Activated CD4-positive, alpha-beta memory T cell treated with anti-CD3 and anti-CD28 coated beads, Interleukin-2, amount 10 ng/mL, durations not matched to agents 7 days and 5 days (primary cell): ENCODE measurements around the gene C9orf72. TPM values are rescaled to one million over a fixed set of nuclear protein-coding genes. Genes with fewer than 3 reads are reported as not detected.
A peak's percentile ranks its signal among the peaks of the same experiment; 100 is the strongest.

Experiments used
- CTCF ChIA-PET: fragments of 350-600 bp; sonication (Branson Sonifier 250); formaldehyde crosslinking; loops from one replicate; lab custom pipeline; 2021; ENCODE audit warnings: antibody characterized with exemption, inconsistent platforms; lab: Charles Lee
- POLR2A ChIA-PET: fragments of 350-600 bp; sonication (Branson Sonifier 250); formaldehyde crosslinking; loops from one replicate; lab custom pipeline; 2021; ENCODE audit warnings: antibody characterized with exemption; lab: Charles Lee
- DNase-seq: peaks from one replicate; pipeline ENCODE4 v3.0.0-alpha.2; 2020
- H3K27ac Mint-ChIP-seq: one replicate; pipeline ENCODE4 v1.8.0; 2021; ENCODE audit warnings: mild to moderate bottlenecking, mixed read lengths
- H3K27me3 Mint-ChIP-seq: one replicate; pipeline ENCODE4 v1.8.0; 2021; ENCODE audit warnings: mixed read lengths
- H3K36me3 Mint-ChIP-seq: one replicate; pipeline ENCODE4 v1.8.0; 2021; ENCODE audit warnings: low read depth, mixed read lengths
- H3K4me1 Mint-ChIP-seq: one replicate; pipeline ENCODE4 v1.8.0; 2021; ENCODE audit warnings: mixed read lengths
- H3K4me3 Mint-ChIP-seq: one replicate; pipeline ENCODE4 v1.8.0; 2021; ENCODE audit warnings: mild to moderate bottlenecking, mixed read lengths
- H3K9me3 Mint-ChIP-seq: one replicate; pipeline ENCODE4 v1.8.0; 2021; ENCODE audit warnings: mixed read lengths
- total RNA-seq, 2 experiments: library from RNA; stranded (reverse); gene quantifications; one replicate each; pipeline ENCODE4 v1.2.3, GENCODE V29; 2021

Gene C9orf72
- total RNA-seq, 2 experiments from 2014 or later = 9.9 to 10.6 TPM

GRCh38 chr9:27534131-27534530 lies 39.1 kb downstream of the C9orf72 start:
- CTCF ChIA-PET = interaction anchor here (2.2 kb wide), 1 partner anchor 201 kb away, joined by 8 read pairs; no protein-coding TSS in a partner anchor
- Mint-ChIP-seq H3K27ac (no peak overlapping the region), H3K9me3 (no peaks in the 10 kb centered on the region), H3K36me3 (no peaks in the 10 kb centered on the region), H3K27me3 (peaks cover 12% of the 10 kb centered on the region), H3K4me1 (peaks cover 1% of the 10 kb centered on the region), H3K4me3 (no peak overlapping the region)
- POLR2A ChIA-PET = no interaction called here
- no peak for DNase-seq

GRCh38 chr9:27533311-27533710 lies 40.0 kb downstream of the C9orf72 start:
- H3K4me1 Mint-ChIP-seq = peaks cover 6% of the 10 kb centered on the region
- CTCF ChIA-PET = interaction anchor here (2.2 kb wide), 1 partner anchor 200 kb away, joined by 8 read pairs; no protein-coding TSS in a partner anchor
- peaks cover 15% of the 10 kb centered on the region for H3K27me3 Mint-ChIP-seq
- POLR2A ChIA-PET = no interaction called here
- H3K27ac Mint-ChIP-seq = no peak overlapping the region
- H3K4me3 Mint-ChIP-seq = no peak overlapping the region
- H3K9me3 Mint-ChIP-seq = no peaks in the 10 kb centered on the region
- DNase-seq = no peak
- H3K36me3 Mint-ChIP-seq = no peaks in the 10 kb centered on the region

GRCh38 chr9:27532046-27532445 lies 41.2 kb downstream of the C9orf72 start:
- H3K36me3 Mint-ChIP-seq = no peaks in the 10 kb centered on the region
- peaks cover 26% of the 10 kb centered on the region for H3K27me3 Mint-ChIP-seq
- no peaks in the 10 kb centered on the region for H3K9me3 Mint-ChIP-seq
- CTCF ChIA-PET = interaction anchor here (1.0 to 2.2 kb wide), 2 partner anchors 9 to 199 kb away, joined by 3 to 8 read pairs; no protein-coding TSS in a partner anchor
- no peak for DNase-seq
- H3K27ac Mint-ChIP-seq = no peak overlapping the region
- H3K4me1 Mint-ChIP-seq = peaks cover 10% of the 10 kb centered on the region
- POLR2A ChIA-PET = no interaction called here
- H3K4me3 Mint-ChIP-seq = no peak overlapping the region

GRCh38 chr9:27530915-27531755 lies 42.1 kb downstream of the C9orf72 start:
- no peak for DNase-seq
- H3K9me3 Mint-ChIP-seq = no peaks in the 10 kb centered on the region
- CTCF ChIA-PET = interaction anchor here (0.9 to 4.9 kb wide), 10 partner anchors 8 to 199 kb away, joined by 3 to 67 read pairs (median 6); no protein-coding TSS in a partner anchor
- H3K4me1 Mint-ChIP-seq = peaks cover 10% of the 10 kb centered on the region
- H3K36me3 Mint-ChIP-seq = no peaks in the 10 kb centered on the region
- H3K4me3 Mint-ChIP-seq = no peak overlapping the region
- H3K27me3 Mint-ChIP-seq = peaks cover 34% of the 10 kb centered on the region
- POLR2A ChIA-PET = interaction anchor here (0.8 kb wide), 1 partner anchor 42 kb away, joined by 3 read pairs; no protein-coding TSS in a partner anchor
- no peak overlapping the region for H3K27ac Mint-ChIP-seq

GRCh38 chr9:27529316-27530278 lies 43.7 kb downstream of the C9orf72 start, which contains the start of gene MOB3B:
Gene MOB3B, minus strand, starts transcription at chr9:27529814. Its CDS starts 74,264 bp downstream, at chr9:27455550.
- no peaks in the 10 kb centered on the region for H3K9me3 Mint-ChIP-seq
- no peaks in the 10 kb centered on the region for H3K36me3 Mint-ChIP-seq
- peaks cover 39% of the 10 kb centered on the region for H3K27me3 Mint-ChIP-seq
- no peak within 1 kb of the TSS for H3K27ac Mint-ChIP-seq
- DNase-seq = peak; percentile 72
- ChIA-PET CTCF (interaction anchor here (0.6 to 4.9 kb wide), 25 partner anchors 9 to 497 kb away, joined by 3 to 67 read pairs (median 4); partner anchors contain the start of gene C9orf72), POLR2A (interaction anchor here (0.9 kb wide), 1 partner anchor 43 kb away, joined by 3 read pairs; the partner anchor contains the start of gene C9orf72)
- H3K4me3 Mint-ChIP-seq = peak within 1 kb of the TSS; percentile 79
- H3K4me1 Mint-ChIP-seq = peaks cover 10% of the 10 kb centered on the region

- CTCF ChIA-PET = interaction anchor here (0.7 to 4.9 kb wide), 18 partner anchors 10 to 196 kb away, joined by 3 to 67 read pairs (median 4); partner anchors contain the start of gene C9orf72
- H3K4me3 Mint-ChIP-seq = peak overlapping the region; percentile 79
- peak; percentile 30 for DNase-seq
- H3K27ac Mint-ChIP-seq = no peak overlapping the region
- H3K36me3 Mint-ChIP-seq = no peaks in the 10 kb centered on the region
- no peaks in the 10 kb centered on the region for H3K9me3 Mint-ChIP-seq
- peaks cover 9% of the 10 kb centered on the region for H3K4me1 Mint-ChIP-seq
- POLR2A ChIA-PET = interaction anchor here (0.9 kb wide), 1 partner anchor 44 kb away, joined by 3 read pairs; the partner anchor contains the start of gene C9orf72
- peaks cover 45% of the 10 kb centered on the region for H3K27me3 Mint-ChIP-seq
Measured at GRCh38 chr9:27528886-27529315, 44.4 kb downstream of the C9orf72 start.

GRCh38 chr9:27528076-27528885 lies 45.0 kb downstream of the C9orf72 start:
- DNase-seq = peak; percentile 53
- POLR2A ChIA-PET = no interaction called here

GRCh38 chr9:27527702-27528075 lies 45.6 kb downstream of the C9orf72 start:
- no peaks in the 10 kb centered on the region for H3K9me3 Mint-ChIP-seq
- DNase-seq = no peak
- peaks cover 9% of the 10 kb centered on the region for H3K4me1 Mint-ChIP-seq
- CTCF ChIA-PET = interaction anchor here (4.9 kb wide), 1 partner anchor 195 kb away, joined by 67 read pairs; no protein-coding TSS in a partner anchor
- no peaks in the 10 kb centered on the region for H3K36me3 Mint-ChIP-seq
- POLR2A ChIA-PET = no interaction called here
- peak overlapping the region; percentile 79 for H3K4me3 Mint-ChIP-seq
- peaks cover 46% of the 10 kb centered on the region for H3K27me3 Mint-ChIP-seq
- no peak overlapping the region for H3K27ac Mint-ChIP-seq

More at GRCh38 chr9:27528076-27528885, 45.0 kb downstream of the C9orf72 start:
- CTCF ChIA-PET = interaction anchor here (4.9 kb wide), 1 partner anchor 196 kb away, joined by 67 read pairs; no protein-coding TSS in a partner anchor
- peaks cover 44% of the 10 kb centered on the region for H3K27me3 Mint-ChIP-seq
- H3K9me3 Mint-ChIP-seq = no peaks in the 10 kb centered on the region
- peak overlapping the region; percentile 79 for H3K4me3 Mint-ChIP-seq
- no peak overlapping the region for H3K27ac Mint-ChIP-seq
- H3K4me1 Mint-ChIP-seq = peaks cover 9% of the 10 kb centered on the region
- H3K36me3 Mint-ChIP-seq = no peaks in the 10 kb centered on the region

- no peak within 1 kb of the TSS for H3K27ac Mint-ChIP-seq
- CTCF ChIA-PET = interaction anchor here (0.7 kb wide), 1 partner anchor 191 kb away, joined by 4 read pairs; no protein-coding TSS in a partner anchor
- peaks cover 9% of the 10 kb centered on the region for H3K4me1 Mint-ChIP-seq
- H3K9me3 Mint-ChIP-seq = no peaks in the 10 kb centered on the region
- no peaks in the 10 kb centered on the region for H3K36me3 Mint-ChIP-seq
- no peak within 1 kb of the TSS for H3K4me3 Mint-ChIP-seq
- POLR2A ChIA-PET = no interaction called here
- DNase-seq = no peak
- H3K27me3 Mint-ChIP-seq = peaks cover 36% of the 10 kb centered on the region
Measured at GRCh38 chr9:27524236-27524635, 49.0 kb downstream of the C9orf72 start, which contains the start of gene IFNK. Gene IFNK, plus strand, starts transcription at chr9:27524290. Its CDS starts 47 bp downstream, at chr9:27524337.

- H3K36me3 Mint-ChIP-seq = no peaks in the 10 kb centered on the region
- H3K27me3 Mint-ChIP-seq = peaks cover 32% of the 10 kb centered on the region
- H3K4me1 Mint-ChIP-seq = peaks cover 2% of the 10 kb centered on the region
- H3K4me3 Mint-ChIP-seq = no peak overlapping the region
- H3K27ac Mint-ChIP-seq = no peak overlapping the region
- DNase-seq = no peak
- ChIA-PET CTCF (interaction anchor here (0.5 to 1.4 kb wide), 2 partner anchors 9 to 190 kb away, joined by 3 read pairs; no protein-coding TSS in a partner anchor), POLR2A (no interaction called here)
- H3K9me3 Mint-ChIP-seq = no peaks in the 10 kb centered on the region
Measured at GRCh38 chr9:27523141-27523540, 50.1 kb downstream of the C9orf72 start.

- POLR2A ChIA-PET = no interaction called here
- CTCF ChIA-PET = no interaction called here
- no peak overlapping the region for H3K27ac Mint-ChIP-seq
- no peaks in the 10 kb centered on the region for H3K9me3 Mint-ChIP-seq
- no peak overlapping the region for H3K4me3 Mint-ChIP-seq
- H3K4me1 Mint-ChIP-seq = no peaks in the 10 kb centered on the region
- H3K27me3 Mint-ChIP-seq = peaks cover 13% of the 10 kb centered on the region
- H3K36me3 Mint-ChIP-seq = no peaks in the 10 kb centered on the region
- no peak for DNase-seq
Measured at GRCh38 chr9:27520986-27521385, 52.3 kb downstream of the C9orf72 start.
